GM10248 (cell line): Measurements from ENCODE around the gene UGT1A6.
"Not testable (repeated sequence)": the region's sequence is repeated elsewhere in the genome, so short reads cannot be mapped to it uniquely, and the experiment has no call there.

Experiments
- CTCF ChIA-PET: fragments of 300-600 bp; sonication (Branson Sonifier 250); formaldehyde crosslinking; extraction: SDS; loops from one replicate; lab custom pipeline; 2021; ENCODE audit warnings: antibody characterized with exemption; lab: Yijun Ruan, JAX
- POLR2A ChIA-PET: fragments of 350-650 bp; sonication (Branson Sonifier 250); formaldehyde crosslinking; extraction: SDS; loops from one replicate; lab custom pipeline; 2020; ENCODE audit warnings: antibody characterized with exemption; lab: Yijun Ruan, JAX
- DNase-seq: peaks from one replicate; pipeline ENCODE4 v3.0.0; 2012; ENCODE audit errors: extremely low spot score
- TF ChIP-seq, protein P1 (sequence below): IDR thresholded peaks from 2 replicates; pipeline ENCODE4 v1.5.1; 2012; ENCODE audit warnings: mild to moderate bottlenecking, low read depth; ENCODE audit errors: extremely low read depth, missing control alignments, control extremely low read depth

UGT1A6 gene

DNA sequence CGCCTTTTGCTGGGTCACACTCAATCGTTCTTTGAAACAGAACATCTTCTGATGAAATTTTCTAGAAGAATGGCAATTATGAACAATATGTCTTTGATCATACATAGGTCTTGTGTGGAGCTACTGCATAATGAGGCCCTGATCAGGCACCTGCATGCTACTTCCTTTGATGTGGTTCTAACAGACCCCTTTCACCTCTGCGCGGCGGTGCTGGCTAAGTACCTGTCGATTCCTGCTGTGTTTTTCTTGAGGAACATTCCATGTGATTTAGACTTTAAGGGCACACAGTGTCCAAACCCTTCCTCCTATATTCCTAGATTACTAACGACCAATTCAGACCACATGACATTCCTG, 20.5 kb downstream of the UGT1A6 start:
- TF ChIP-seq, protein P1, sequence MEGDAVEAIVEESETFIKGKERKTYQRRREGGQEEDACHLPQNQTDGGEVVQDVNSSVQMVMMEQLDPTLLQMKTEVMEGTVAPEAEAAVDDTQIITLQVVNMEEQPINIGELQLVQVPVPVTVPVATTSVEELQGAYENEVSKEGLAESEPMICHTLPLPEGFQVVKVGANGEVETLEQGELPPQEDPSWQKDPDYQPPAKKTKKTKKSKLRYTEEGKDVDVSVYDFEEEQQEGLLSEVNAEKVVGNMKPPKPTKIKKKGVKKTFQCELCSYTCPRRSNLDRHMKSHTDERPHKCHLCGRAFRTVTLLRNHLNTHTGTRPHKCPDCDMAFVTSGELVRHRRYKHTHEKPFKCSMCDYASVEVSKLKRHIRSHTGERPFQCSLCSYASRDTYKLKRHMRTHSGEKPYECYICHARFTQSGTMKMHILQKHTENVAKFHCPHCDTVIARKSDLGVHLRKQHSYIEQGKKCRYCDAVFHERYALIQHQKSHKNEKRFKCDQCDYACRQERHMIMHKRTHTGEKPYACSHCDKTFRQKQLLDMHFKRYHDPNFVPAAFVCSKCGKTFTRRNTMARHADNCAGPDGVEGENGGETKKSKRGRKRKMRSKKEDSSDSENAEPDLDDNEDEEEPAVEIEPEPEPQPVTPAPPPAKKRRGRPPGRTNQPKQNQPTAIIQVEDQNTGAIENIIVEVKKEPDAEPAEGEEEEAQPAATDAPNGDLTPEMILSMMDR, result no peak
- POLR2A ChIA-PET, result no interaction called here
- CTCF ChIA-PET, result interaction anchor here (2.5 kb wide), 1 partner anchor 309 kb away, joined by 25 read pairs; no protein-coding TSS in a partner anchor
- no peak for DNase-seq

- ChIA-PET CTCF (no interaction called here), POLR2A (no interaction called here)
- no peak for DNase-seq
- TF ChIP-seq, protein P1, result no peak
Observed at GRCh38 chr2:233714121-233714520, 21.4 kb downstream of the UGT1A6 start.

GRCh38 chr2:233718552-233718951, 25.9 kb downstream of the UGT1A6 start, which contains the start of gene UGT1A4:
Gene UGT1A4 (plus strand): TSS chr2:233718736. CDS start chr2:233718821, 85 bp downstream.
- TF ChIP-seq, protein P1, result no peak
- POLR2A ChIA-PET, result no interaction called here
- DNase-seq, result no peak
- CTCF ChIA-PET, result interaction anchor here (1.0 kb wide), 1 partner anchor 22 kb away, joined by 3 read pairs; no protein-coding TSS in a partner anchor

GRCh38 chr2:233728723-233729301, 36.1 kb downstream of the UGT1A6 start, which contains the start of gene UGT1A3:
Gene UGT1A3 (plus strand): TSS chr2:233729042. CDS start chr2:233729127, 85 bp downstream.
- POLR2A ChIA-PET, result no interaction called here
- CTCF ChIA-PET, result no interaction called here
- TF ChIP-seq, protein P1, result no peak
- no peak for DNase-seq

GRCh38 chr2:233736868-233737653, 44.4 kb downstream of the UGT1A6 start:
- POLR2A ChIA-PET, DNase-seq: not testable (repeated sequence)
- CTCF ChIA-PET, result interaction anchor here (0.7 to 1.3 kb wide), 2 partner anchors 10 to 25 kb away, joined by 3 to 4 read pairs; no protein-coding TSS in a partner anchor

DNA sequence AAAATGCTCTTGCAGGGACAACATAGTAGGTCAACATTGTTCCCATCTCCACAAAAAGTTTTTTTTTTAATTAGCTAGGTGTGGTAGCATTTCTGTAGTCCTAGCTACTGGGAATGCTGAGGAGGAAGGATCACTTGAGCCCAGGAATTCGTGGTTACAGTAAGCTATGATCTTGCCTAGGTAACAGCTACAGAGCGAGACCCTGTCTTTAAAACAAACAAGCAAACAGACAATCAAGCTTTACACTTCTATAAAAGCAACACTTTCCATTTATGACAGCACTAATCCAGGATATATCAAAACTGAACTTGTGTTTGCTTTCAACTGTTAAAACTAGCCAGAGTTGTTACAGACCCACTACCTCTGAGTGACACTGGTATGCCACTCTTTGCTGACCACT, 48.2 kb downstream of the UGT1A6 start:
- TF ChIP-seq, protein P1, result no peak
- ChIA-PET POLR2A (no interaction called here), CTCF (interaction anchor here (0.8 to 2.5 kb wide), 3 partner anchors 12 to 25 kb away, joined by 3 to 7 read pairs (median 3); partner anchors contain the start of gene UGT1A4)
- no peak for DNase-seq
